Cardiac muscle cell (in vitro differentiated cells and primary cell): ENCODE data around the gene OSTM1. TPM values are rescaled to one million over a fixed set of nuclear protein-coding genes. Genes with fewer than 3 reads are reported as not detected.
"Not testable (repeated sequence)": the region's sequence is repeated elsewhere in the genome, so short reads cannot be mapped to it uniquely, and the experiment has no call there.

Experiments used
- DNase-seq, 2 donors: peaks; one replicate each; pipeline versions ENCODE4 v3.0.0 to v3.0.0-alpha.2; 2010 to 2017; ENCODE audit warnings: low read depth in 1 of 2, low spot score in 1 of 2
- H3K27ac ChIP-seq: fragments of 200-600 bp; sonication (generic); 2 replicates; pipeline ENCODE4 v1.5.1; 2016
- H3K27me3 ChIP-seq: fragments of 200-600 bp; sonication (generic); 2 replicates; pipeline ENCODE4 v1.6.0; 2016; ENCODE audit warnings: control low read depth
- H3K36me3 ChIP-seq: fragments of 200-600 bp; sonication (generic); 2 replicates; pipeline ENCODE4 v1.5.1; 2016; ENCODE audit warnings: control low read depth
- H3K4me1 ChIP-seq: fragments of 200-600 bp; sonication (generic); 2 replicates; pipeline ENCODE4 v1.8.1; 2017; ENCODE audit warnings: low read depth, mild to moderate bottlenecking, mixed run types
- H3K4me3 ChIP-seq: fragments of 200-600 bp; sonication (generic); 2 replicates; pipeline ENCODE4 v1.5.1; 2016; ENCODE audit warnings: mild to moderate bottlenecking
- H3K9me3 ChIP-seq: fragments of 200-600 bp; sonication (generic); 2 replicates; pipeline ENCODE4 v1.5.1; 2017; ENCODE audit warnings: low read depth, mild to moderate bottlenecking, control low read depth
- polyA plus RNA-seq: library from polyadenylated mRNA; unstranded; fragments of >200 nt; fragmentation: Nextera tagmentation; extraction: Ambion mirVana; gene quantifications from 2 replicates; pipeline ENCODE4 v1.2.1, GENCODE V29; 2016
- total RNA-seq: library from RNA; depleted of rRNA; stranded (reverse); fragments of >200 nt; gene quantifications from 2 replicates; pipeline ENCODE4 v1.2.3, GENCODE V29; 2016
- TF ChIP-seq, protein P1 (sequence below): IDR thresholded peaks from 2 replicates; pipeline ENCODE4 v1.5.1; 2012; ENCODE audit warnings: low read depth, mild to moderate bottlenecking, low read length

The OSTM1 gene
- total and polyA plus RNA-seq, 2 experiments from 2014 or later: 18.1 to 61.7 TPM

DNA sequence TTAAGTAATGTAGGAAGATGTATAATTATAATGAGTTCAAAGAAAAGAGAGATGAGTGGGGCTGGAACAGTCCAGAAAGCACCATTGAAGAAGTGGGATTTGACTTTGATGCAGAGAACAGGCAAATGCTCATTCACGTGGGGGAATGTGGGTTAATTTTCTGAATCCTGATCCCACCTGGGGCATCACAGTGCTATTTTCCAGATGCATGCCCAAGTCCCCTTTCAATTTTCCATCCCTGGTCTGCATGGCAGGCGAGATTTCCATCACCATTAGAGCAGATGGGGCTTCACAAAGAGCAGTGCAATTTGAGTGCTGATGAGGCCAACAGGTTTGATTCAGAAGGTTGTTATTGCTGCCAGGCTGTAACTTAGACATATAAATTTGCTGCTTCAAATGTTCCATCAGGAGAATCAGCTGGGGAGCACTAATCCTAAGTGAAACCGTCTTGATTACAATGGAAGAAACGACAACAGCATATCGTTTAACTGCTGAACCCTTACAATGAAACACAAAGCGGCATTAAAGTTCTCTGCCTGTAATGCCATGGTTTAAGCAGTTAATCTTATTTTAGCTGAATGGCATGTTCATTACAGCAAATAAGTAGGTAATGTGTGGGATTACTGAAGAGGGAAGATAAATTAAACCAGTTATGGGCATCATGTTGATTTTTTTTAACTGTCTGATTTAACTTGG is 45.2 kb downstream of the OSTM1 start:
- H3K9me3 ChIP-seq: no peaks in the 10 kb centered on the region
- no peak overlapping the region for H3K4me3 ChIP-seq
- no peak for DNase-seq
- H3K36me3 ChIP-seq: no peaks in the 10 kb centered on the region
- no peak overlapping the region for H3K27ac ChIP-seq
- TF ChIP-seq, protein P1, sequence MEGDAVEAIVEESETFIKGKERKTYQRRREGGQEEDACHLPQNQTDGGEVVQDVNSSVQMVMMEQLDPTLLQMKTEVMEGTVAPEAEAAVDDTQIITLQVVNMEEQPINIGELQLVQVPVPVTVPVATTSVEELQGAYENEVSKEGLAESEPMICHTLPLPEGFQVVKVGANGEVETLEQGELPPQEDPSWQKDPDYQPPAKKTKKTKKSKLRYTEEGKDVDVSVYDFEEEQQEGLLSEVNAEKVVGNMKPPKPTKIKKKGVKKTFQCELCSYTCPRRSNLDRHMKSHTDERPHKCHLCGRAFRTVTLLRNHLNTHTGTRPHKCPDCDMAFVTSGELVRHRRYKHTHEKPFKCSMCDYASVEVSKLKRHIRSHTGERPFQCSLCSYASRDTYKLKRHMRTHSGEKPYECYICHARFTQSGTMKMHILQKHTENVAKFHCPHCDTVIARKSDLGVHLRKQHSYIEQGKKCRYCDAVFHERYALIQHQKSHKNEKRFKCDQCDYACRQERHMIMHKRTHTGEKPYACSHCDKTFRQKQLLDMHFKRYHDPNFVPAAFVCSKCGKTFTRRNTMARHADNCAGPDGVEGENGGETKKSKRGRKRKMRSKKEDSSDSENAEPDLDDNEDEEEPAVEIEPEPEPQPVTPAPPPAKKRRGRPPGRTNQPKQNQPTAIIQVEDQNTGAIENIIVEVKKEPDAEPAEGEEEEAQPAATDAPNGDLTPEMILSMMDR: no peak
- H3K27me3 ChIP-seq: no peaks in the 10 kb centered on the region
- H3K4me1 ChIP-seq: no peaks in the 10 kb centered on the region

DNA sequence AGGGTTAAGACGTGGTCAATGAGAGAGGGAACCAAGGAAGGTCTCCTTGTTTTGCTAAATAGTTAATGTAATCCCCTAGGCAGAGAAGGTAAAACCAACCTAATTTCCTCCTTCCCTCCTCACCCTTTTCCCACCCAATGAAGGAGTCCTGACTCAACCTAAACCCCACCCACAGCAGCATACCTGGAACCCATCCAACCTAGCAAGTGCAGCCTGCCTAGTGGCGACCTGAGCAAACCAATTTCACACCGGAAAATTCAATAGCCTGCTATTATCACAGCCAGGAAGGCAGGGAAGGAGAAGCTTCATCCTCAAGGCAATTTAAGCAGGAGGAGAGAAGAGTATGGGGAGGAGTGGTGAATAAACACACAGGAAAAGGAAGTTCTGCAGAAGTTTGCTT is 46.9 kb downstream of the OSTM1 start:
- TF ChIP-seq, protein P1: no peak
- peak in 1 of 2 donors; percentile 15 for DNase-seq
- H3K27ac ChIP-seq: no peak overlapping the region
- no peaks in the 10 kb centered on the region for H3K4me1 ChIP-seq
- no peaks in the 10 kb centered on the region for H3K27me3 ChIP-seq
- no peaks in the 10 kb centered on the region for H3K9me3 ChIP-seq
- H3K4me3 ChIP-seq: no peak overlapping the region
- H3K36me3 ChIP-seq: no peaks in the 10 kb centered on the region

DNA sequence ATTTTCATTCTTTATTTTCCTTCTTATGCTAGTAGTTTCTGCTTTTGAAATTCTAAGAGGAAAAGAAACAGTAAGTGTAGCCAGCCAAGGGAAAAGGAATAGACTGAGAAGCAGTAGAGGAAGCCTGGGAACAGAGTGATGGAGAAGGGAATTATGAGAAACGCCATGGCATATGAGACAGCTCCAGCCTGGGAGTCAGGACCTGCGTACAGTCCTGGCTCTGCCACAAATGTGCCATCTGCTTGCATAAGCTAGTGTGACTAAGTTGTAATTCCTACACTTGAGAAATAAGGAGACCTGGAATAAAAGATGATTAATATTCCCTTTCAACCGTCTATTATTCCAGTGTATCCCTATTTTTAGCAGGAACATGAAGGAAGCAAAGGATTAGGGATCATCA is 47.5 kb downstream of the OSTM1 start:
- Histone ChIP-seq H3K27me3 (no peaks in the 10 kb centered on the region), H3K9me3 (no peaks in the 10 kb centered on the region), H3K4me1 (no peaks in the 10 kb centered on the region), H3K4me3 (no peak overlapping the region), H3K27ac (no peak overlapping the region), H3K36me3 (no peaks in the 10 kb centered on the region)
- no peak for DNase-seq
- TF ChIP-seq, protein P1: no peak

DNA sequence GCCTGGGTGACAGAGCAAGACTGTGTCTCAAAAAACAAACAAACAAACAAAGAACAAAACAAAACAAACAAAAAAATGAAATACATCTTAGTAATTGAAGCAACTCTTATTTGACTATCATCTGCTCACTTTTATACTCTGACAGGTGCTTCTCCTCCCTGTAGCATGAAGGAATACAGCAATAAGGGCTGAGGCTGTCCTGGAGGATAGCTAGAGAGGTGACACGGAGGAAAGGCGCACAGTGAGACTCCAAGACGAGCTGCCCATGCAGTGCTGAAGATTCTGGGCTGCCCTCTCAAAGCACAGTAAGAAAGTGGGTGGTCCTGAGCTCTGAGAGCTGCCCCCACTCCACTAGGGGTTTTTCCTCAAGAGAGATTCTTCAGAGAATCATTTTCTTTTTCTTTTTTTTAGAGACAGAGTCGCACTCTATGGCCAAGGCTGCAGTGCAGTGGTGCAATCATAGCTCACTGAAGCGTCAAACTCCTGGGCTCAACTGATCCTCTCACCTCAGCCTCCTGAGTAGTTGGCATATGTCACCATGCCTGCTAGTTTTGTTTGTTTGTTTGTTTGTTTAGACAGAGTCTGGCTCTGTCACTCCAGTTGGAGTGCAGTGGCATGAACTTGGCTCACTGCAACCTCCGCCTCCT is 50.0 kb downstream of the OSTM1 start:
- no peak for DNase-seq
- Histone ChIP-seq H3K4me1 (no peaks in the 10 kb centered on the region), H3K9me3 (no peaks in the 10 kb centered on the region), H3K36me3 (no peaks in the 10 kb centered on the region), H3K27ac (no peak overlapping the region), H3K27me3 (no peaks in the 10 kb centered on the region), H3K4me3 (no peak overlapping the region)
- TF ChIP-seq, protein P1: no peak

DNA sequence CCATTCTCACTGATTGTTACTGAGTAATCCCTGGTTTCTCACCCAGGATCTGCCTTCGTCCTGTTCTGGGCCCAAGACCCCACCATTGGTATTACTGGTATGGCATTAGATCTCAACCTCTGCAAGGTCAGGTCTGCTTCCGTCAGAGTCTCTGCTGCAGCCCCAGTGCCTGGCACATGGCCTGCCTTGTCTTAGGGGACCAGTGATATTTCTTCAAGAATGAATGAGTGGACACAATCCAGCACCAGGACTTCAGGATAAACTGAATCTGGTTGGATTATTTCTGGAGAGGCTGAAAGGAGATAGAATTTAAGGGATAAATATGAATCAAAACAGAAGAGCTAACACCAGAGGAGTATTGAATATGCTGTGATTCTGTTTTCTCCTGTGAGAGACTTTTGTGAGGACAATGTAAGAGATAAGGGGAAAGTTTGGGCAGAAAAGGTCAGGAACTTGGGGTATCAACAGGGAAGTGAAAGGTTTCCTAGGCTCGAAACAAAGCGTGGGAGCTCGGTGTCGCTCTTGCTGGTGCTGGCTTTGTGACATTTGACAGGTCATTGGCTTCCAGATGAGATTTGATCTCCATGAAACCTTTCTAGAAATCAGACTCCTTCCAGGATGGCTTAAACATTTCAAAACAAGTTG is 53.9 kb downstream of the OSTM1 start:
- H3K27me3 ChIP-seq: no peaks in the 10 kb centered on the region
- no peaks in the 10 kb centered on the region for H3K4me1 ChIP-seq
- no peaks in the 10 kb centered on the region for H3K36me3 ChIP-seq
- no peaks in the 10 kb centered on the region for H3K9me3 ChIP-seq
- TF ChIP-seq, protein P1: no peak
- no peak overlapping the region for H3K4me3 ChIP-seq
- H3K27ac ChIP-seq: no peak overlapping the region
- DNase-seq: no peak

DNA sequence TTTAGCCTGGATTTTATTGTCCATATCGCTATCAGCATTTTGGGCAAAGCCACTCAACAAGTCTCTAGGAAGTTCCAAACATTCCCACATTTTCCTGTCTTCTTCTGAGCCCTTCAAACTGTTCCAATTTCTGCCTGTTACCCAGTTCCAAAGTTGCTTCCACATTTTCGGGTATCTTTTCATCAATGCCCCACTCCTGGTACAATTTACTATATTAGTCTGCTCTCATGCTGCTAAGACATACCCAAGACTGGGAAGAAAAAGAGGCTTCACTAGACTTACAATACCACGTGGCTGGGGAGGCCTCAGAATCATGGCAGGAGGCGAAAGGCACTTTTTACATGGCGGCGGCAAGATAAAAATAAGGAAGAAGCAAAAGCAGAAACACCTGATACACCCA is 58.3 kb downstream of the OSTM1 start:
- H3K27me3 ChIP-seq, DNase-seq: not testable (repeated sequence)

More for the DNA sequence above, 58.3 kb downstream of the OSTM1 start:
- not testable (repeated sequence) for H3K36me3 ChIP-seq, H3K4me3 ChIP-seq, H3K4me1 ChIP-seq, H3K27ac ChIP-seq, H3K9me3 ChIP-seq
